ENCODE results near the gene SLC35B2. TPM values are rescaled to one million over a fixed set of nuclear protein-coding genes. Genes with fewer than 3 reads are reported as not detected.
A peak's percentile ranks its signal among the peaks of the same experiment; 100 is the strongest.

SLC35B2 gene
- total and polyA plus RNA-seq, 10 of the 15 experiments (the other 5 are each of a cell fraction or from before 2014, with no cell fraction given), result 11.3 to 45.4 (median 33.8) TPM

DNA sequence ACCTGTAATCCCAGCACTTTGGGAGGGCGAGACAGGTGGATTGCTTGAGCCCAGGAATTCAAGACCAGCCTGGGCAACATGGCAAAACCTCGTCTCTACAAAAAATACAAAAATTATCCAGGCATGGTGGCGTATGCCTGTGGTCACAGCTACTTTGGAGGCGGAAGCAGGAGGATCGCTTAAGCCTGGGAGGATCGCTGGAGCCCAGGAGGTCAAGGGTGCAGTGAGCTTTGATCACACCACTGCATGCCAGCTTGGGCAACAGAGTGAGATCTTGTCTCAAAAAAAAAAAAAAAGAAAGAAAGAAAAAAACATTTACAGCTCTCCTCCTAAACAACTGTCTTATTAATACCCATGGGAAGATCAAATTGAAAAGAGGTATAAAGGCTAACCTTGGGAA lies 49.4 kb downstream of the SLC35B2 start:
- FAIRE-seq (no peak), DNase-seq (ENCODE audit: low read depth, low spot score) (no peak), ATAC-seq (no peak)
- Histone ChIP-seq H3K4me3 (no peak overlapping the region), H3K27me3 (replicated peaks in 1 of 2; ENCODE audit: control insufficient read depth in 2 of 2, insufficient read depth in 2 of 2, low read length in 1 of 2) (no peaks in the 10 kb centered on the region), H3K4me2 (ENCODE audit: control insufficient read depth, insufficient read depth) (no peak overlapping the region), H3K27ac (ENCODE audit: control insufficient read depth, insufficient read depth) (no peak overlapping the region), H3K36me3 (ENCODE audit: control insufficient read depth in 2 of 2, insufficient read depth in 2 of 2, low read length in 1 of 2) (no peaks in the 10 kb centered on the region), H3K4me1 (ENCODE audit: control insufficient read depth, insufficient read depth, low read length) (no peaks in the 10 kb centered on the region), H3K79me2 (ENCODE audit: control insufficient read depth, insufficient read depth, low read length) (no peaks in the 10 kb centered on the region), H3K9ac (ENCODE audit: control insufficient read depth, insufficient read depth, low read length) (no peak overlapping the region), H2AFZ (ENCODE audit: control insufficient read depth, low read depth, low read length) (no peak overlapping the region), H4K20me1 (ENCODE audit: control insufficient read depth, insufficient read depth) (no peaks in the 10 kb centered on the region), H3K9me3 (replicated peaks; ENCODE audit: control insufficient read depth, insufficient read depth, low read length) (no peaks in the 10 kb centered on the region)
- ChIA-PET CTCF (interaction anchor here (0.5 to 0.8 kb wide), 3 partner anchors 14 to 465 kb away, joined by 3 read pairs; no protein-coding TSS in a partner anchor), POLR2A (interaction anchor here (0.6 to 0.9 kb wide), 3 partner anchors 18 to 494 kb away, joined by 3 read pairs; no protein-coding TSS in a partner anchor), RAD21 (ENCODE audit: unreplicated experiment) (interaction anchor here (1.6 kb wide), 1 partner anchor 11 kb away, joined by 6 read pairs; no protein-coding TSS in a partner anchor), SMC1A (ENCODE audit: uncharacterized antibody, unreplicated experiment) (interaction anchor here (0.7 to 1.4 kb wide), 2 partner anchors 31 to 730 kb away, joined by 3 read pairs; no protein-coding TSS in a partner anchor)
- no peak for TF ChIP-seq CBX3 (IDR thresholded peaks at IDR 0.05; ENCODE audit: borderline replicate concordance, low read depth)
- TF ChIP-seq, protein P1, sequence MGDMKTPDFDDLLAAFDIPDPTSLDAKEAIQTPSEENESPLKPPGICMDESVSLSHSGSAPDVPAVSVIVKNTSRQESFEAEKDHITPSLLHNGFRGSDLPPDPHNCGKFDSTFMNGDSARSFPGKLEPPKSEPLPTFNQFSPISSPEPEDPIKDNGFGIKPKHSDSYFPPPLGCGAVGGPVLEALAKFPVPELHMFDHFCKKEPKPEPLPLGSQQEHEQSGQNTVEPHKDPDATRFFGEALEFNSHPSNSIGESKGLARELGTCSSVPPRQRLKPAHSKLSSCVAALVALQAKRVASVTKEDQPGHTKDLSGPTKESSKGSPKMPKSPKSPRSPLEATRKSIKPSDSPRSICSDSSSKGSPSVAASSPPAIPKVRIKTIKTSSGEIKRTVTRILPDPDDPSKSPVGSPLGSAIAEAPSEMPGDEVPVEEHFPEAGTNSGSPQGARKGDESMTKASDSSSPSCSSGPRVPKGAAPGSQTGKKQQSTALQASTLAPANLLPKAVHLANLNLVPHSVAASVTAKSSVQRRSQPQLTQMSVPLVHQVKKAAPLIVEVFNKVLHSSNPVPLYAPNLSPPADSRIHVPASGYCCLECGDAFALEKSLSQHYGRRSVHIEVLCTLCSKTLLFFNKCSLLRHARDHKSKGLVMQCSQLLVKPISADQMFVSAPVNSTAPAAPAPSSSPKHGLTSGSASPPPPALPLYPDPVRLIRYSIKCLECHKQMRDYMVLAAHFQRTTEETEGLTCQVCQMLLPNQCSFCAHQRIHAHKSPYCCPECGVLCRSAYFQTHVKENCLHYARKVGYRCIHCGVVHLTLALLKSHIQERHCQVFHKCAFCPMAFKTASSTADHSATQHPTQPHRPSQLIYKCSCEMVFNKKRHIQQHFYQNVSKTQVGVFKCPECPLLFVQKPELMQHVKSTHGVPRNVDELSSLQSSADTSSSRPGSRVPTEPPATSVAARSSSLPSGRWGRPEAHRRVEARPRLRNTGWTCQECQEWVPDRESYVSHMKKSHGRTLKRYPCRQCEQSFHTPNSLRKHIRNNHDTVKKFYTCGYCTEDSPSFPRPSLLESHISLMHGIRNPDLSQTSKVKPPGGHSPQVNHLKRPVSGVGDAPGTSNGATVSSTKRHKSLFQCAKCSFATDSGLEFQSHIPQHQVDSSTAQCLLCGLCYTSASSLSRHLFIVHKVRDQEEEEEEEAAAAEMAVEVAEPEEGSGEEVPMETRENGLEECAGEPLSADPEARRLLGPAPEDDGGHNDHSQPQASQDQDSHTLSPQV (IDR thresholded peaks at IDR 0.05), result no peak
- no peak for TF ChIP-seq NFYA (IDR thresholded peaks at IDR 0.05; ENCODE audit: borderline replicate concordance, low read depth, low read length)
- no peak for TF ChIP-seq ZNF24 (IDR thresholded peaks at IDR 0.05)
- TF ChIP-seq MTA3 (IDR thresholded peaks at IDR 0.05; ENCODE audit: borderline replicate concordance, low read length), result no peak
- TF ChIP-seq FOS (IDR thresholded peaks at IDR 0.05; ENCODE audit: borderline replicate concordance, extremely low read depth, insufficient read length), result no peak
- no peak for TF ChIP-seq CBFB (IDR thresholded peaks at IDR 0.05; ENCODE audit: low read depth)
- TF ChIP-seq MEF2B (IDR thresholded peaks at IDR 0.05; ENCODE audit: partially characterized antibody, poor library complexity, severe bottlenecking), result no peak
- no TSS peak for BruUV-seq (replicated peaks)
- intact Hi-C loops (cut with micrococcal nuclease; ENCODE audit: unreplicated experiment) (no loop called here), in situ Hi-C loops (cut with MboI) (no loop called here)
- 78% methylated on average over 6 of the region's 6 CpGs for WGBS (ENCODE audit: insufficient coverage, insufficient replicate concordance, low lambda C conversion rate, missing lambda C conversion rate)

MicroRNAs encoded within 50 kb of the gene (microRNA counts, 767-probe panel; counts per million panel counts)
- 1,512 counts per million, percentile 58 among the panel's probes with 10 or more counts for microRNA hsa-miR-4647

Small RNA genes lying within 50 kb of the gene (small RNA-seq; reads per million reads assigned to genes)
- gene RN7SL811P, result not detected

Other genes with a start within 250 kb of the SLC35B2 start
Only the 7 nearest of the 11 such genes appear.
- 0.16 TPM in 1 of 2 replicates, not detected in the other for gene MYMX, start 40.6 kb downstream of the SLC35B2 start, total RNA-seq (2014; rRNA removed)
- gene MYMX, start 40.6 kb downstream of the SLC35B2 start, total RNA-seq (2014; rRNA removed; fragmentation: Illumina TruSeq; extraction: Trizol), result not detected in 2 replicates
- not detected in 2 replicates for gene MYMX, start 40.6 kb downstream of the SLC35B2 start, total RNA-seq (2021)
- not detected in 2 replicates for gene MYMX, start 40.6 kb downstream of the SLC35B2 start, polyA plus RNA-seq (2011; rRNA removed)
- not detected in 2 replicates for gene MYMX, start 40.6 kb downstream of the SLC35B2 start, polyA plus RNA-seq (2014; fragmentation: Illumina TruSeq; extraction: Trizol)
- gene MYMX, start 40.6 kb downstream of the SLC35B2 start, polyA plus RNA-seq (2014; fragmentation: Nextera tagmentation; extraction: Ambion mirVana), result not detected
- gene MYMX, start 40.6 kb downstream of the SLC35B2 start, polyA plus RNA-seq (2014; rRNA removed), result 0.18 TPM in 1 of 2 replicates, not detected in the other
- not detected for gene MYMX, start 40.6 kb downstream of the SLC35B2 start, polyA plus RNA-seq (2016; fragmentation: Nextera tagmentation; extraction: Ambion mirVana)
- 54.7 and 63.9 TPM in 2 replicates for gene SLC29A1, start 33.9 kb downstream of the SLC35B2 start, total RNA-seq (2014; rRNA removed)
- gene SLC29A1, start 33.9 kb downstream of the SLC35B2 start, total RNA-seq (2014; rRNA removed; fragmentation: Illumina TruSeq; extraction: Trizol), result 33.2 and 34.6 TPM in 2 replicates
- gene SLC29A1, start 33.9 kb downstream of the SLC35B2 start, total RNA-seq (2021), result 71.7 and 79.5 TPM in 2 replicates
- gene SLC29A1, start 33.9 kb downstream of the SLC35B2 start, polyA plus RNA-seq (2011; rRNA removed), result 64.1 and 132 TPM in 2 replicates
- gene SLC29A1, start 33.9 kb downstream of the SLC35B2 start, polyA plus RNA-seq (2014; fragmentation: Illumina TruSeq; extraction: Trizol), result 64.8 and 111 TPM in 2 replicates
- gene SLC29A1, start 33.9 kb downstream of the SLC35B2 start, polyA plus RNA-seq (2014; fragmentation: Nextera tagmentation; extraction: Ambion mirVana), result 10 to 100 TPM in 1 of 2 experiments, 1 to 10 TPM in 1; 10.0 to 15.7 TPM
- 120 and 121 TPM in 2 replicates for gene SLC29A1, start 33.9 kb downstream of the SLC35B2 start, polyA plus RNA-seq (2014; rRNA removed)
- gene SLC29A1, start 33.9 kb downstream of the SLC35B2 start, polyA plus RNA-seq (2016; fragmentation: Nextera tagmentation; extraction: Ambion mirVana), result 100 to 1,000 TPM; 107 to 111 TPM
- gene HSP90AB1, start 10.4 kb downstream of the SLC35B2 start, total RNA-seq (2014; rRNA removed), result 1,125 and 1,245 TPM in 2 replicates
- 1,212 and 1,260 TPM in 2 replicates for gene HSP90AB1, start 10.4 kb downstream of the SLC35B2 start, total RNA-seq (2014; rRNA removed; fragmentation: Illumina TruSeq; extraction: Trizol)
- 1,166 and 1,167 TPM in 2 replicates for gene HSP90AB1, start 10.4 kb downstream of the SLC35B2 start, total RNA-seq (2021)
- gene HSP90AB1, start 10.4 kb downstream of the SLC35B2 start, polyA plus RNA-seq (2011; rRNA removed), result 1,290 and 1,505 TPM in 2 replicates
- gene HSP90AB1, start 10.4 kb downstream of the SLC35B2 start, polyA plus RNA-seq (2014; fragmentation: Illumina TruSeq; extraction: Trizol), result 1,676 and 1,846 TPM in 2 replicates
- 1,000 to 10,000 TPM; 1,089 to 1,682 TPM for gene HSP90AB1, start 10.4 kb downstream of the SLC35B2 start, polyA plus RNA-seq (2014; fragmentation: Nextera tagmentation; extraction: Ambion mirVana)
- gene HSP90AB1, start 10.4 kb downstream of the SLC35B2 start, polyA plus RNA-seq (2014; rRNA removed), result 960 and 988 TPM in 2 replicates
- 1,000 to 10,000 TPM; 1,078 to 1,109 TPM for gene HSP90AB1, start 10.4 kb downstream of the SLC35B2 start, polyA plus RNA-seq (2016; fragmentation: Nextera tagmentation; extraction: Ambion mirVana)
- gene NFKBIE, start 8.0 kb upstream of the SLC35B2 start, total RNA-seq (2014; rRNA removed), result 45.1 and 47.0 TPM in 2 replicates
- gene NFKBIE, start 8.0 kb upstream of the SLC35B2 start, total RNA-seq (2014; rRNA removed; fragmentation: Illumina TruSeq; extraction: Trizol), result 39.5 and 43.2 TPM in 2 replicates
- gene NFKBIE, start 8.0 kb upstream of the SLC35B2 start, total RNA-seq (2021), result 53.6 and 57.0 TPM in 2 replicates
- 106 and 126 TPM in 2 replicates for gene NFKBIE, start 8.0 kb upstream of the SLC35B2 start, polyA plus RNA-seq (2011; rRNA removed)
- gene NFKBIE, start 8.0 kb upstream of the SLC35B2 start, polyA plus RNA-seq (2014; fragmentation: Illumina TruSeq; extraction: Trizol), result 34.5 and 38.1 TPM in 2 replicates
- 10 to 100 TPM; 10.4 to 26.0 TPM for gene NFKBIE, start 8.0 kb upstream of the SLC35B2 start, polyA plus RNA-seq (2014; fragmentation: Nextera tagmentation; extraction: Ambion mirVana)
- 52.4 and 60.3 TPM in 2 replicates for gene NFKBIE, start 8.0 kb upstream of the SLC35B2 start, polyA plus RNA-seq (2014; rRNA removed)
- 10 to 100 TPM; 30.4 to 30.6 TPM for gene NFKBIE, start 8.0 kb upstream of the SLC35B2 start, polyA plus RNA-seq (2016; fragmentation: Nextera tagmentation; extraction: Ambion mirVana)
- under 0.01 TPM in 1 of 2 replicates, not detected in the other for gene TMEM151B, start 12.9 kb upstream of the SLC35B2 start, total RNA-seq (2014; rRNA removed)
- gene TMEM151B, start 12.9 kb upstream of the SLC35B2 start, total RNA-seq (2014; rRNA removed; fragmentation: Illumina TruSeq; extraction: Trizol), result not detected in 2 replicates
- not detected in 2 replicates for gene TMEM151B, start 12.9 kb upstream of the SLC35B2 start, total RNA-seq (2021)
- gene TMEM151B, start 12.9 kb upstream of the SLC35B2 start, polyA plus RNA-seq (2011; rRNA removed), result 0.13 and 0.19 TPM in 2 replicates
- 0.04 TPM in 1 of 2 replicates, not detected in the other for gene TMEM151B, start 12.9 kb upstream of the SLC35B2 start, polyA plus RNA-seq (2014; fragmentation: Illumina TruSeq; extraction: Trizol)
- not detected for gene TMEM151B, start 12.9 kb upstream of the SLC35B2 start, polyA plus RNA-seq (2014; fragmentation: Nextera tagmentation; extraction: Ambion mirVana)
- gene TMEM151B, start 12.9 kb upstream of the SLC35B2 start, polyA plus RNA-seq (2014; rRNA removed), result 0.01 and 0.08 TPM in 2 replicates
- gene TMEM151B, start 12.9 kb upstream of the SLC35B2 start, polyA plus RNA-seq (2016; fragmentation: Nextera tagmentation; extraction: Ambion mirVana), result under 1 TPM in 1 of 2 experiments, not detected in 1; 0.05 TPM
- 15.8 and 16.1 TPM in 2 replicates for gene AARS2, start 55.8 kb upstream of the SLC35B2 start, total RNA-seq (2014; rRNA removed)
- gene AARS2, start 55.8 kb upstream of the SLC35B2 start, total RNA-seq (2014; rRNA removed; fragmentation: Illumina TruSeq; extraction: Trizol), result 9.4 and 11.0 TPM in 2 replicates
- gene AARS2, start 55.8 kb upstream of the SLC35B2 start, total RNA-seq (2021), result 16.0 and 18.3 TPM in 2 replicates
- 5.4 and 8.1 TPM in 2 replicates for gene AARS2, start 55.8 kb upstream of the SLC35B2 start, polyA plus RNA-seq (2011; rRNA removed)
- 4.8 and 7.5 TPM in 2 replicates for gene AARS2, start 55.8 kb upstream of the SLC35B2 start, polyA plus RNA-seq (2014; fragmentation: Illumina TruSeq; extraction: Trizol)
- gene AARS2, start 55.8 kb upstream of the SLC35B2 start, polyA plus RNA-seq (2014; fragmentation: Nextera tagmentation; extraction: Ambion mirVana), result under 1 TPM; 0.71 to 0.75 TPM
- gene AARS2, start 55.8 kb upstream of the SLC35B2 start, polyA plus RNA-seq (2014; rRNA removed), result 14.2 and 14.3 TPM in 2 replicates
- 10 to 100 TPM; 16.7 to 17.9 TPM for gene AARS2, start 55.8 kb upstream of the SLC35B2 start, polyA plus RNA-seq (2016; fragmentation: Nextera tagmentation; extraction: Ambion mirVana)
- not detected in 2 replicates for gene SPATS1, start 85.1 kb upstream of the SLC35B2 start, total RNA-seq (2014; rRNA removed)
- gene SPATS1, start 85.1 kb upstream of the SLC35B2 start, total RNA-seq (2014; rRNA removed; fragmentation: Illumina TruSeq; extraction: Trizol), result not detected in 2 replicates
- gene SPATS1, start 85.1 kb upstream of the SLC35B2 start, total RNA-seq (2021), result not detected in 2 replicates
- gene SPATS1, start 85.1 kb upstream of the SLC35B2 start, polyA plus RNA-seq (2011; rRNA removed), result 0.12 TPM in 1 of 2 replicates, not detected in the other
- not detected in 2 replicates for gene SPATS1, start 85.1 kb upstream of the SLC35B2 start, polyA plus RNA-seq (2014; fragmentation: Illumina TruSeq; extraction: Trizol)
- gene SPATS1, start 85.1 kb upstream of the SLC35B2 start, polyA plus RNA-seq (2014; fragmentation: Nextera tagmentation; extraction: Ambion mirVana), result not detected
- gene SPATS1, start 85.1 kb upstream of the SLC35B2 start, polyA plus RNA-seq (2014; rRNA removed), result not detected in 2 replicates
- not detected for gene SPATS1, start 85.1 kb upstream of the SLC35B2 start, polyA plus RNA-seq (2016; fragmentation: Nextera tagmentation; extraction: Ambion mirVana)

All from GM12878 (cell line).